ENCODE results near the gene DHRS1.

The DHRS1 gene

DNA sequence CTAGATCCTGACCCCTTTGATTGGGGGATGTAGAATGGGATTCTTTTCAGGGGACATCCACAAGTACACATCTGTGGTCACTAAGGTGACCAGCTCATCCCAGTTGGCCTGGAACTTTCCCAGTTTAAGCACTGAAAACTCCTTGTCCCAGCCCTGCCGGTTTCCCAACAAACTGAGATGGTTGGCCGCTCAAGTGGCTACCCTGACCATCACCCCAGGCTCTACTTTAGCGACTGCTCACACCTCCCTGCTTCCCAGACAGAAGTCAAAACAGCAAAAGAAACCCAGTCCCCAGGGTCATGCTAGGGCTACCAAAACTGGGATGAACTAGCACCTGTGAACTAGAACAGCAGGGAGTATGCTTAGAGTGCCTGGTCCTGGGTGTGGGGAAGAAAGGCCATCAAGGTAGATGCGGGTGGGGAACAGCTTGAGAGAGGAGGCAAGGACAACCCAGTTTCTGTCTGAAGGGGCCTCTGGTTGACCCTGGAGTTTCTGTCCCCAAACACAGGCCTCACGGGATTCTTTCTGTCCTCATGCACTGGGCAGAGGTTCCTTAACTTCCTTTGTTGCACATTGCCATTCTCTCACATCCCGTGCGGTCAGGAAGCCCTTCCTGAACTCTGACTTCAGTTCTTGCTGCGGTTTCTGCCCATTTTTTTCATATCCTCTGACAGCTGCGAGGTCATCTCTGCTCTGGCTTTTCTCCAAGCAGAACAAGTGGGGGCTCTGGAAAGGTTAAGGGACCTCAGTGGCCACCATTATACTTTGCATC, 13.3 kb upstream of the DHRS1 start:
- Histone ChIP-seq H2AFZ (ENCODE audit: low read length) (no peak overlapping the region), H3K36me3 (ENCODE audit: insufficient read depth, low read length) (no peaks in the 10 kb centered on the region), H3F3A (ENCODE audit: low read depth) (no peaks in the 10 kb centered on the region), H3K79me2 (ENCODE audit: insufficient read depth, low read length) (no peaks in the 10 kb centered on the region), H3K9me3 (ENCODE audit: insufficient read depth, low read depth, low read length) (no peaks in the 10 kb centered on the region), H3K4me3 (ENCODE audit: low read length, poor library complexity, severe bottlenecking) (peak overlapping the region; percentile 32), H3K27me3 (ENCODE audit: insufficient read depth, low read length, poor library complexity, severe bottlenecking) (no peaks in the 10 kb centered on the region), H4K20me1 (ENCODE audit: insufficient read depth, low read length, poor library complexity, severe bottlenecking) (no peaks in the 10 kb centered on the region), H3K4me2 (ENCODE audit: low read depth, low read length, poor library complexity, severe bottlenecking) (peak overlapping the region; percentile 65), H3K9me2 (replicated peaks; ENCODE audit: low read depth, low read length) (no peaks in the 10 kb centered on the region), H3K4me1 (ENCODE audit: insufficient read depth, low read length, poor library complexity, severe bottlenecking) (peaks cover 24% of the 10 kb centered on the region), H3K9ac (ENCODE audit: low read depth, low read length, poor library complexity, severe bottlenecking) (peak overlapping the region; percentile 54)
- TF ChIP-seq EZH2phosphoT487 (IDR thresholded peaks at IDR 0.05; ENCODE audit: borderline replicate concordance) (no peak), CTCF (conservative IDR thresholded peaks at IDR 0.05; ENCODE audit: low read length) (no peak)

DNA sequence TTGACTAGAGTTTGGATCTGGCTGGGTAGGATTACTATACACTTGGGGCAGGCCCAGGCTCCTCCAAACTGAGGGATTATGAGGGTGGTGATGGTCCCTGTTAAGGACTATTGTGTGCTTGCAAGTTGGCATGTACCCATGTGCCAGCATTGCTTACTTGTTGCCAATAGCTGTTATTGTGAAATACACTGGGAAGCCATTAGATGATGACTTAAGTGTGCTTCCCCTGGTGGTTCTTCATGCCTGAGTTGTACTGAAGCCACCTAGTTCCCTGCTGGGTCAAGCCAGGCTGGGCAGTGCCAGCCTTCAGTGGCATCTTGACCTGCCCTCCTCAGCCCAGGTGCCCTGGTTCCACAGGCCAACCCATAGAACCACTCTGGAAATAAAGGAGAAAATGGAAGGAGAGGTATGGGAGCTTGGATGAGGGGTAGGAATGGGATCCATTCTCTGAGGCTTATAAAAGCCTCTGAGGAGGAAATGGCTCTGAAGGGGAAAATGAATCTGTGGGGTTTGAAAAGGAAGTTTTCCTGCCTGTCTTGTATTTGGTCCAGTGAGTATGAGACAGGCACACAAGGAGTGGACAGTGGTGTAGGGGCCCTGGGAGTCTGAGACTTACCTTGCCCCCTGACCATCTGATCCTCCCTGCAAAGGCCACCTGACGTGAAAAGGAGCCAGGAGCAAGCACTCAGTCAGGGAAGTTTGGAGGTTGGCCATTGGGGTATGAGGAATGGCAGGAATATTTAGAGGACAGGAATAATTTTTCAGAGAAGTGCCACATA, 12.4 kb upstream of the DHRS1 start:
- Histone ChIP-seq H3K36me3 (ENCODE audit: insufficient read depth, low read length) (no peaks in the 10 kb centered on the region), H2AFZ (ENCODE audit: low read length) (no peak overlapping the region), H3K79me2 (ENCODE audit: insufficient read depth, low read length) (no peaks in the 10 kb centered on the region), H4K20me1 (ENCODE audit: insufficient read depth, low read length, poor library complexity, severe bottlenecking) (no peaks in the 10 kb centered on the region), H3K9me3 (ENCODE audit: insufficient read depth, low read depth, low read length) (no peaks in the 10 kb centered on the region), H3K4me1 (ENCODE audit: insufficient read depth, low read length, poor library complexity, severe bottlenecking) (peaks cover 24% of the 10 kb centered on the region), H3K4me2 (ENCODE audit: low read depth, low read length, poor library complexity, severe bottlenecking) (no peak overlapping the region), H3F3A (ENCODE audit: low read depth) (no peaks in the 10 kb centered on the region), H3K9ac (ENCODE audit: low read depth, low read length, poor library complexity, severe bottlenecking) (peak overlapping the region; percentile 54), H3K4me3 (ENCODE audit: low read length, poor library complexity, severe bottlenecking) (no peak overlapping the region), H3K9me2 (replicated peaks; ENCODE audit: low read depth, low read length) (no peaks in the 10 kb centered on the region), H3K27me3 (ENCODE audit: insufficient read depth, low read length, poor library complexity, severe bottlenecking) (no peaks in the 10 kb centered on the region)
- TF ChIP-seq EZH2phosphoT487 (IDR thresholded peaks at IDR 0.05; ENCODE audit: borderline replicate concordance), result no peak
- no peak for TF ChIP-seq CTCF (conservative IDR thresholded peaks at IDR 0.05; ENCODE audit: low read length)

- Histone ChIP-seq H3K36me3 (ENCODE audit: insufficient read depth, low read length) (peaks cover 9% of the 10 kb centered on the region; the same call in 1 of the 2 replicates), H3K9ac (ENCODE audit: low read depth, low read length, poor library complexity, severe bottlenecking) (peak within 1 kb of the TSS; percentile 54)
These were observed 11.3 kb upstream of the DHRS1 start, which contains the start of gene LTB4R for GRCh38 chr14:24310646-24311604. Gene LTB4R, plus strand, starts transcription at chr14:24311502. Its CDS starts 4,150 bp downstream, at chr14:24315652.

More at GRCh38 chr14:24310646-24311604, 11.3 kb upstream of the DHRS1 start, which contains the start of gene LTB4R:
- no peak within 1 kb of the TSS for H3K4me2 ChIP-seq (ENCODE audit: low read depth, low read length, poor library complexity, severe bottlenecking)
- peaks cover 24% of the 10 kb centered on the region for H3K4me1 ChIP-seq (ENCODE audit: insufficient read depth, low read length, poor library complexity, severe bottlenecking)
- no peaks in the 10 kb centered on the region for H3F3A ChIP-seq (ENCODE audit: low read depth)
- H3K9me2 ChIP-seq (replicated peaks; ENCODE audit: low read depth, low read length), result no peaks in the 10 kb centered on the region
- H3K4me3 ChIP-seq (ENCODE audit: low read length, poor library complexity, severe bottlenecking), result no peak within 1 kb of the TSS
- H3K79me2 ChIP-seq (ENCODE audit: insufficient read depth, low read length), result no peaks in the 10 kb centered on the region
- no peaks in the 10 kb centered on the region for H3K27me3 ChIP-seq (ENCODE audit: insufficient read depth, low read length, poor library complexity, severe bottlenecking)
- no peaks in the 10 kb centered on the region for H4K20me1 ChIP-seq (ENCODE audit: insufficient read depth, low read length, poor library complexity, severe bottlenecking)
- TF ChIP-seq EZH2phosphoT487 (IDR thresholded peaks at IDR 0.05; ENCODE audit: borderline replicate concordance), result no peak
- no peak for TF ChIP-seq CTCF (conservative IDR thresholded peaks at IDR 0.05; ENCODE audit: low read length)
- H2AFZ ChIP-seq (ENCODE audit: low read length), result no peak within 1 kb of the TSS
- H3K9me3 ChIP-seq (ENCODE audit: insufficient read depth, low read depth, low read length), result no peaks in the 10 kb centered on the region

Data from Loucy (cell line).